Dendritic cell treated with granulocyte-macrophage colony-stimulating factor and Interleukin-4, amounts not matched to agents 40 ng/mL and 50 ng/mL, for 4 days (primary cell): ENCODE measurements around the gene NLK.
"Not testable (repeated sequence)": the region's sequence is repeated elsewhere in the genome, so short reads cannot be mapped to it uniquely, and the experiment has no call there.

Experiments
- H3K27ac Mint-ChIP-seq: one replicate; pipeline ENCODE4 v1.8.0; 2022; ENCODE audit warnings: mild to moderate bottlenecking, mixed read lengths
- H3K27me3 Mint-ChIP-seq: one replicate; pipeline ENCODE4 v1.8.0; 2022; ENCODE audit warnings: mild to moderate bottlenecking, mixed read lengths
- H3K36me3 Mint-ChIP-seq: one replicate; pipeline ENCODE4 v1.8.0; 2022; ENCODE audit warnings: low read depth, mixed read lengths
- H3K4me1 Mint-ChIP-seq: one replicate; pipeline ENCODE4 v1.8.0; 2022; ENCODE audit warnings: low read depth, mixed read lengths
- H3K4me3 Mint-ChIP-seq: one replicate; pipeline ENCODE4 v1.8.0; 2022; ENCODE audit warnings: mild to moderate bottlenecking, moderate library complexity, mixed read lengths
- H3K9me3 Mint-ChIP-seq: one replicate; pipeline ENCODE4 v1.8.0; 2022; ENCODE audit warnings: mixed read lengths
- intact Hi-C: fragments of 100-400 bp; cut with micrococcal nuclease; formaldehyde crosslinking; loops from one replicate; pipeline ENCODE4 v1.15.0; 2022

The NLK gene

GRCh38 chr17:28199728-28200127 is 157.3 kb downstream of the NLK start:
- Mint-ChIP-seq H3K27me3 (no peaks in the 10 kb centered on the region), H3K4me1 (peaks cover 19% of the 10 kb centered on the region), H3K36me3 (peaks cover 17% of the 10 kb centered on the region), H3K27ac (no peak overlapping the region), H3K9me3 (no peaks in the 10 kb centered on the region), H3K4me3 (no peak overlapping the region)
- intact Hi-C loops = loop anchor here (10.0 kb wide), 1 partner anchor 85 kb away; no protein-coding TSS in a partner anchor

GRCh38 chr17:28201315-28201714 is 158.8 kb downstream of the NLK start:
- Mint-ChIP-seq H3K27ac (no peak overlapping the region), H3K9me3 (no peaks in the 10 kb centered on the region)

GRCh38 chr17:28204244-28204643 is 161.8 kb downstream of the NLK start:
- peaks cover 2% of the 10 kb centered on the region for H3K27me3 Mint-ChIP-seq
- no peak overlapping the region for H3K4me3 Mint-ChIP-seq
- H3K36me3 Mint-ChIP-seq = no peaks in the 10 kb centered on the region
- H3K9me3 Mint-ChIP-seq = no peaks in the 10 kb centered on the region
- H3K27ac Mint-ChIP-seq = no peak overlapping the region
- peaks cover 9% of the 10 kb centered on the region for H3K4me1 Mint-ChIP-seq
- intact Hi-C loops = no loop called here

More at GRCh38 chr17:28201315-28201714, 158.8 kb downstream of the NLK start:
- no peak overlapping the region for H3K4me3 Mint-ChIP-seq
- H3K36me3 Mint-ChIP-seq = peaks cover 17% of the 10 kb centered on the region
- intact Hi-C loops = no loop called here
- peaks cover 19% of the 10 kb centered on the region for H3K4me1 Mint-ChIP-seq
- H3K27me3 Mint-ChIP-seq = no peaks in the 10 kb centered on the region

GRCh38 chr17:28204751-28205150 is 162.3 kb downstream of the NLK start:
- intact Hi-C loops = no loop called here
- no peak overlapping the region for H3K4me3 Mint-ChIP-seq
- peaks cover 9% of the 10 kb centered on the region for H3K4me1 Mint-ChIP-seq
- H3K9me3 Mint-ChIP-seq = no peaks in the 10 kb centered on the region
- peaks cover 2% of the 10 kb centered on the region for H3K27me3 Mint-ChIP-seq
- no peaks in the 10 kb centered on the region for H3K36me3 Mint-ChIP-seq
- no peak overlapping the region for H3K27ac Mint-ChIP-seq

- H3K4me3 Mint-ChIP-seq = no peak overlapping the region
- intact Hi-C loops = no loop called here
- H3K27me3 Mint-ChIP-seq = peaks cover 2% of the 10 kb centered on the region
- H3K4me1 Mint-ChIP-seq = peaks cover 9% of the 10 kb centered on the region
- H3K9me3 Mint-ChIP-seq = no peaks in the 10 kb centered on the region
- H3K36me3 Mint-ChIP-seq = no peaks in the 10 kb centered on the region
- no peak overlapping the region for H3K27ac Mint-ChIP-seq
Observed at GRCh38 chr17:28206292-28206691, 163.8 kb downstream of the NLK start.

GRCh38 chr17:28211811-28212210 is 169.3 kb downstream of the NLK start:
- Mint-ChIP-seq H3K4me1 (peaks cover 5% of the 10 kb centered on the region), H3K36me3 (no peaks in the 10 kb centered on the region), H3K27me3 (peaks cover 6% of the 10 kb centered on the region), H3K9me3 (peaks cover 8% of the 10 kb centered on the region), H3K4me3 (no peak overlapping the region), H3K27ac (no peak overlapping the region)
- intact Hi-C loops = no loop called here

GRCh38 chr17:28213578-28213977 is 171.1 kb downstream of the NLK start:
- H3K4me1 Mint-ChIP-seq, intact Hi-C loops, H3K4me3 Mint-ChIP-seq, H3K27me3 Mint-ChIP-seq, H3K36me3 Mint-ChIP-seq, H3K9me3 Mint-ChIP-seq, H3K27ac Mint-ChIP-seq: not testable (repeated sequence)

GRCh38 chr17:28216052-28216451 is 173.6 kb downstream of the NLK start:
- Mint-ChIP-seq H3K27ac (no peak overlapping the region), H3K27me3 (peaks cover 4% of the 10 kb centered on the region), H3K4me3 (no peak overlapping the region), H3K36me3 (no peaks in the 10 kb centered on the region), H3K9me3 (peaks cover 8% of the 10 kb centered on the region), H3K4me1 (peaks cover 7% of the 10 kb centered on the region)
- intact Hi-C loops = no loop called here

GRCh38 chr17:28216528-28216927 is 174.1 kb downstream of the NLK start:
- no peak overlapping the region for H3K27ac Mint-ChIP-seq
- H3K4me1 Mint-ChIP-seq = peaks cover 7% of the 10 kb centered on the region
- no peak overlapping the region for H3K4me3 Mint-ChIP-seq
- H3K27me3 Mint-ChIP-seq = peaks cover 4% of the 10 kb centered on the region
- intact Hi-C loops = no loop called here
- H3K36me3 Mint-ChIP-seq = no peaks in the 10 kb centered on the region
- peaks cover 8% of the 10 kb centered on the region for H3K9me3 Mint-ChIP-seq

- no peaks in the 10 kb centered on the region for H3K9me3 Mint-ChIP-seq
- intact Hi-C loops = no loop called here
- H3K27me3 Mint-ChIP-seq = peaks cover 1% of the 10 kb centered on the region
- H3K4me1 Mint-ChIP-seq = peaks cover 7% of the 10 kb centered on the region
- H3K27ac Mint-ChIP-seq = no peak overlapping the region
- H3K36me3 Mint-ChIP-seq = no peaks in the 10 kb centered on the region
- H3K4me3 Mint-ChIP-seq = no peak overlapping the region
Observed at GRCh38 chr17:28219771-28220170, 177.3 kb downstream of the NLK start.

GRCh38 chr17:28221751-28222414 is 179.4 kb downstream of the NLK start:
- H3K27ac Mint-ChIP-seq = no peak overlapping the region
- intact Hi-C loops = no loop called here

GRCh38 chr17:28225271-28225670 is 182.8 kb downstream of the NLK start:
- no peak overlapping the region for H3K27ac Mint-ChIP-seq
- intact Hi-C loops = no loop called here
- H3K36me3 Mint-ChIP-seq = no peaks in the 10 kb centered on the region
- no peak overlapping the region for H3K4me3 Mint-ChIP-seq
- H3K9me3 Mint-ChIP-seq = no peaks in the 10 kb centered on the region
- peaks cover 47% of the 10 kb centered on the region for H3K27me3 Mint-ChIP-seq
- peaks cover 9% of the 10 kb centered on the region for H3K4me1 Mint-ChIP-seq

More at GRCh38 chr17:28221751-28222414, 179.4 kb downstream of the NLK start:
- no peaks in the 10 kb centered on the region for H3K9me3 Mint-ChIP-seq
- H3K36me3 Mint-ChIP-seq = no peaks in the 10 kb centered on the region
- H3K4me1 Mint-ChIP-seq = peaks cover under 1% of the 10 kb centered on the region
- no peak overlapping the region for H3K4me3 Mint-ChIP-seq
- peaks cover 15% of the 10 kb centered on the region for H3K27me3 Mint-ChIP-seq

- Mint-ChIP-seq H3K27ac (no peak overlapping the region), H3K4me1 (peaks cover 9% of the 10 kb centered on the region), H3K9me3 (no peaks in the 10 kb centered on the region), H3K36me3 (no peaks in the 10 kb centered on the region), H3K4me3 (no peak overlapping the region), H3K27me3 (peaks cover 51% of the 10 kb centered on the region)
- intact Hi-C loops = no loop called here
Observed at GRCh38 chr17:28225867-28226266, 183.4 kb downstream of the NLK start.

- H3K4me3 Mint-ChIP-seq = no peak overlapping the region
- H3K27ac Mint-ChIP-seq = no peak overlapping the region
- no peaks in the 10 kb centered on the region for H3K9me3 Mint-ChIP-seq
- H3K36me3 Mint-ChIP-seq = no peaks in the 10 kb centered on the region
- H3K4me1 Mint-ChIP-seq = peaks cover 9% of the 10 kb centered on the region
- intact Hi-C loops = no loop called here
- peaks cover 52% of the 10 kb centered on the region for H3K27me3 Mint-ChIP-seq
Observed at GRCh38 chr17:28226563-28227315, 184.3 kb downstream of the NLK start.
